KMS-11 (cell line): ENCODE results near the gene FOXI2.

Source experiments
- H2AFZ ChIP-seq: fragments of 200-600 bp; sonication (generic); 2 replicates; pipeline ENCODE4 v1.6.1; 2016; ENCODE audit warnings: antibody characterized with exemption, mixed run types, low read depth
- H3K27ac ChIP-seq: fragments of 200-600 bp; sonication (generic); 2 replicates; pipeline ENCODE4 v1.6.1; 2016; ENCODE audit warnings: mild to moderate bottlenecking, mixed run types
- H3K27me3 ChIP-seq: fragments of 200-600 bp; sonication (generic); 2 replicates; pipeline ENCODE4 v1.6.1; 2017; ENCODE audit warnings: mild to moderate bottlenecking, low read depth, mixed run types, moderate library complexity; ENCODE audit not compliant: insufficient read depth
- H3K36me3 ChIP-seq: fragments of 200-600 bp; sonication (generic); 2 replicates; pipeline ENCODE4 v1.6.1; 2017; ENCODE audit warnings: mild to moderate bottlenecking, mixed run types; ENCODE audit not compliant: insufficient read depth
- H3K4me1 ChIP-seq: fragments of 200-600 bp; sonication (generic); 2 replicates; pipeline ENCODE4 v1.6.1; 2016; ENCODE audit warnings: mild to moderate bottlenecking, low read depth, mixed run types; ENCODE audit not compliant: poor library complexity, severe bottlenecking
- H3K4me2 ChIP-seq: fragments of 200-600 bp; sonication (generic); 2 replicates; pipeline ENCODE4 v1.7.0; 2016; ENCODE audit warnings: mild to moderate bottlenecking, mixed run types
- H3K4me3 ChIP-seq: fragments of 200-600 bp; sonication (generic); IDR thresholded peaks from 2 replicates; pipeline ENCODE4 v1.6.1; 2017; ENCODE audit warnings: low read depth, low read length, mixed read lengths; ENCODE audit not compliant: insufficient read depth
- H3K79me2 ChIP-seq: fragments of 200-600 bp; sonication (generic); 2 replicates; pipeline ENCODE4 v1.6.1; 2016; ENCODE audit warnings: low read depth, mixed run types; ENCODE audit not compliant: insufficient read depth
- H3K9ac ChIP-seq: fragments of 200-600 bp; sonication (generic); 2 replicates; pipeline ENCODE4 v1.6.1; 2016; ENCODE audit warnings: mild to moderate bottlenecking, mixed run types
- H4K20me1 ChIP-seq: fragments of 200-600 bp; sonication (generic); 2 replicates; pipeline ENCODE4 v1.6.1; 2016; ENCODE audit warnings: mild to moderate bottlenecking, mixed run types; ENCODE audit not compliant: insufficient read depth
- TF ChIP-seq, protein P1 (sequence below): fragments of 200-600 bp; sonication (generic); conservative IDR thresholded peaks from 2 replicates; pipeline ENCODE4 v1.6.1; 2017; ENCODE audit warnings: low read depth, mild to moderate bottlenecking, antibody characterized with exemption, low read length, moderate library complexity, mixed read lengths

The FOXI2 gene

DNA sequence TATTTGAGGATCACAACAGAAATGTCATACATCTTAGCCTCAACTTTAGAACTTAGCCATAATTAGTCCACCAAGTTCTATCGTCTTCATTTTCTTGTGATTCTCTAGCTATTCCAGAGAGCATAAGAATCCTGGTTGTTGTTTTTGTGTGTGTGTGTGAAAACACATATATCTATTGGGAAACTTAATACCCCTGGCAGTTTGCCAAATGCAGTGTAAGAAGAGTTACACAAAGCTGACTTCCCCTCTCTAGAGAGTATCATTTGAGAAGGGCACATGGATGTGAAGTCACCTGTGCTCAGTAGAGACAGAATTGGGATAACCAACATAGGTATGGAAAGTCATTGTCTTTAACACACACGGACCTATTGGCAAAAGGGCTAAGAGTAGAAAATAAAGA, 19.3 kb downstream of the FOXI2 start:
- Histone ChIP-seq H3K27ac (no peak overlapping the region), H3K9ac (no peak overlapping the region), H3K4me2 (no peak overlapping the region), H3K4me3 (no peak overlapping the region), H3K4me1 (no peaks in the 10 kb centered on the region), H4K20me1 (no peaks in the 10 kb centered on the region), H3K36me3 (no peaks in the 10 kb centered on the region), H3K27me3 (no peaks in the 10 kb centered on the region), H3K79me2 (no peaks in the 10 kb centered on the region), H2AFZ (no peak overlapping the region)
- TF ChIP-seq, protein P1, sequence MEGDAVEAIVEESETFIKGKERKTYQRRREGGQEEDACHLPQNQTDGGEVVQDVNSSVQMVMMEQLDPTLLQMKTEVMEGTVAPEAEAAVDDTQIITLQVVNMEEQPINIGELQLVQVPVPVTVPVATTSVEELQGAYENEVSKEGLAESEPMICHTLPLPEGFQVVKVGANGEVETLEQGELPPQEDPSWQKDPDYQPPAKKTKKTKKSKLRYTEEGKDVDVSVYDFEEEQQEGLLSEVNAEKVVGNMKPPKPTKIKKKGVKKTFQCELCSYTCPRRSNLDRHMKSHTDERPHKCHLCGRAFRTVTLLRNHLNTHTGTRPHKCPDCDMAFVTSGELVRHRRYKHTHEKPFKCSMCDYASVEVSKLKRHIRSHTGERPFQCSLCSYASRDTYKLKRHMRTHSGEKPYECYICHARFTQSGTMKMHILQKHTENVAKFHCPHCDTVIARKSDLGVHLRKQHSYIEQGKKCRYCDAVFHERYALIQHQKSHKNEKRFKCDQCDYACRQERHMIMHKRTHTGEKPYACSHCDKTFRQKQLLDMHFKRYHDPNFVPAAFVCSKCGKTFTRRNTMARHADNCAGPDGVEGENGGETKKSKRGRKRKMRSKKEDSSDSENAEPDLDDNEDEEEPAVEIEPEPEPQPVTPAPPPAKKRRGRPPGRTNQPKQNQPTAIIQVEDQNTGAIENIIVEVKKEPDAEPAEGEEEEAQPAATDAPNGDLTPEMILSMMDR = no peak

DNA sequence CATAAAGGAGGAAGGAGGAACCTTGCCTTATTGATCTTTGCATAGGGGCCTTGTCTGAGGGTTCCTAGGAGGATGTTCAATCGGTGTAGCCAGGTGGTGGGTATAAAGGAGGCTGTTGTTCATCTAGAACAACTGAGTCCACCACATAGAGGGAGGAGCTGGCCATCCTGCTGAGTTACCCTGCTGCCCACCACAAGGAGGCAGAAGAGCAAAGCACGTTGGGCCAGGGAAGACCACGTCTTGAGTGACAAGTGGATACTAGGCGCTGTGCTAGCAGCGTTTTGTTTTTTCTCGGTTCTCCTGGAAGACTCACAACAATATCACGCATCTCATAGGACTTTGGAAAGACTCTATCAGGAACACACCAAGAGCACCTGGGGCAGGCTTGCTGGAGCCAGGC, 20.0 kb downstream of the FOXI2 start:
- Histone ChIP-seq H4K20me1 (no peaks in the 10 kb centered on the region), H3K9ac (no peak overlapping the region)

DNA sequence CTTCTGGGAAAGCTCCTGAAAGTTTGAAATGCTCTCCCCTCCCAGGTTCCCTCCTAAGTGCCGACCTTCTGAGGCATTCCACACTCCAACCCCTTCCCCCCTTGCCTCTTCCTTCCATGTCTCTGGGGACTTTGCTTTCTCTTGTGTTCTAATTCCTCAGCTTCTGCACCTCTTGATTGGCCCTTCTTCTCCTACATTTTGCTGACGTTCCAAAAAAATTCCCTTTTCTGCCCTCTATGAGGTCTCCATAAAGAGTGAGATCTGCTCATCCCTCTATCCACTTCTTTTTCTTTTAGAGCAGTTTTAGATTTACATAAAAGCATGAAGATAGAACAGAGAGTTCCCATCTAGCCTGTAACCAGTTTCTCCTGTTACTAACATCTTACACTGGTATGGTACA, 22.3 kb downstream of the FOXI2 start:
- TF ChIP-seq, protein P1 = no peak
- Histone ChIP-seq H3K4me2 (no peak overlapping the region), H3K27ac (no peak overlapping the region), H2AFZ (no peak overlapping the region), H3K27me3 (no peaks in the 10 kb centered on the region), H3K36me3 (no peaks in the 10 kb centered on the region), H3K79me2 (no peaks in the 10 kb centered on the region), H3K4me1 (no peaks in the 10 kb centered on the region), H3K9ac (no peak overlapping the region), H3K4me3 (no peak overlapping the region), H4K20me1 (no peaks in the 10 kb centered on the region)

More for the DNA sequence above, 20.0 kb downstream of the FOXI2 start:
- H3K36me3 ChIP-seq = no peaks in the 10 kb centered on the region
- H3K27me3 ChIP-seq = no peaks in the 10 kb centered on the region
- no peak overlapping the region for H3K4me2 ChIP-seq
- no peak overlapping the region for H2AFZ ChIP-seq
- no peak overlapping the region for H3K4me3 ChIP-seq
- H3K79me2 ChIP-seq = no peaks in the 10 kb centered on the region
- TF ChIP-seq, protein P1 = no peak
- H3K27ac ChIP-seq = no peak overlapping the region
- no peaks in the 10 kb centered on the region for H3K4me1 ChIP-seq

DNA sequence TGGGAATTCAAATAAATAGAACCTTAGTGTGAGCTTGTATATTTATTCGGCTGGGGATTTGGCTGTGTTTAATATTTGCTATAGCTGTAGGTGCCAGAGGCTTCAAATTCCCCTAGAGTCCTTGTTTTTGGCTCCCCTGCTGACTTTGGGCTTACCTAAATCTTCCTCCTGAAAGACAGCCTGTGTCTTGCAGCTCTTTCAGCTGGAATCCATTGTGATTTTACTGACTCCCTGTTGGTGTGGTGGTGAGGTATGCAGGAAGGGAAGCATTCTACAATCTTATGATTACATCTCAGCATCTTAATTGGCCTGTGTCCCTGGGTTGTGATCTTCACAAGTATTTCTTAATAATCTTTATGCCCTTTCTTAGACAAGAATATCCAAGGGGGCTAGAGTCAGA, 25.9 kb downstream of the FOXI2 start:
- Histone ChIP-seq H3K4me2 (no peak overlapping the region), H3K9ac (no peak overlapping the region), H4K20me1 (no peaks in the 10 kb centered on the region), H3K36me3 (no peaks in the 10 kb centered on the region), H3K79me2 (no peaks in the 10 kb centered on the region), H3K4me1 (no peaks in the 10 kb centered on the region), H3K4me3 (no peak overlapping the region), H3K27me3 (no peaks in the 10 kb centered on the region), H2AFZ (no peak overlapping the region), H3K27ac (no peak overlapping the region)
- TF ChIP-seq, protein P1 = no peak
